ENCODE results near the gene RAET1E.
"Not testable (repeated sequence)": the region's sequence is repeated elsewhere in the genome, so short reads cannot be mapped to it uniquely, and the experiment has no call there.

The RAET1E gene

DNA sequence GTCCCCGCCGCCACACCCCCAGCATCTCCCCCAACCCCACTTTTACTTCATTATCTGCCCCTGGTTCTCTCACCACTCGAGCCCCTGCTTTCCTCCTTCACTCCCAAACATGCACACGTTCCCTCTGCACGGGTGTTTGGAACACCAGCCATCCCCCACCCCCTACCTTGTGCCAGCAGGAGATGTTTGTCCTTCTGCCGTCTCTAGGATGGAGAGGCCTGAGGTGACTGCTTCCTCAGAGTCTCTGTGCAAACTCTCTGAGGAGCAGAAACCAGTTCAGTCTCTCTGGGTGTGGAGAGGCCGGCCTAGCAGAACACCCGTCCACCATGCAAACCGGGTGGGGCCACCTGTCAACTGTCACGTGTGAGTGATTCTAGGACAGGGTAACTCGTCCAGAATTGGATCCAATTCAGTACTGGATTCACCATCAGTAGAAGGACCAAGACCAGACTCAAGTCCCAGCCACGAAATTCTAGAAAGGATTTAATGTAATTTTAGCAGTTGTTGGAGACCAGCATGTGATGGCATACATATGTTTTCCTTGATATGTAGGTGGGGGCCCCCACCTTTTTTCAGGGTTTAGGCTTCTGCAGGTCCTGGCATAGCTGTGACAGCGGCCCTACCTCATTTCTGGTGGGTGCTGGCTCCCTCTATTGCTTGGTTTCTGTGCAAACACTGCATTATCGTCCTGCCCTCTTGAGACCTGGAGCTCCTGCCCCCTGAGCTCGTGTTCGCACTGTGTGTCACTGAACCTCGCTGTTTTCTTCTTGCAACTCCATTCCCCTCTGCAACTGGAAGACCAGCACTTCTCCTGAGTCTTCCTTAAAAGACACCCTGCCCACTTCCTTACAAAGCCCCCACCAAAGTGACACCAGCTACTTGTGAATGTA is at the start of gene RAET1E:
Gene RAET1E (minus strand): TSS at position 259 of the 890 bp plus-strand sequence. CDS start 7,212 bp downstream, outside the sequence.
- no peak for DNase-seq (ENCODE audit: low read depth, low spot score)

DNA sequence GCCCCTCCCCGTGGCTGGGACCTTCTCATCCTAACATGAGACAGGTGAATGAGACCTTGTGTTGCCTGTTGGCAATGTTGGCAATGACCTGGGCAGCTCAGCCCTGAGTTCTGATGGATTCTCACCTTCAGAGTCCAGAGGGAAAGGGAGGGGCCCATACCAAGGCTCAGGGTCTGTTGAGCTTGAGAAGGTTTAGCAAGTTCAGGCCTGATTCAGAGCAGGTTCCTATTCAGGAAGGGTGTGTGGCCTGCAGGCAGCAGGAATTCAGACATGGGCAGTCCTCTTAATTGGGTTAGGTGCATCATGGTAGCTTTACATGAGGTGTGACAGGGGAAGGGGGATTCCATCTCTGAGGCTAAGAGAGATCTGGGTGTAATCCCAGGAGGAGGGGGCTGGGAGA is 49.6 kb upstream of the RAET1E start:
- DNase-seq (ENCODE audit: low read depth, low spot score) = not testable (repeated sequence)

DNA sequence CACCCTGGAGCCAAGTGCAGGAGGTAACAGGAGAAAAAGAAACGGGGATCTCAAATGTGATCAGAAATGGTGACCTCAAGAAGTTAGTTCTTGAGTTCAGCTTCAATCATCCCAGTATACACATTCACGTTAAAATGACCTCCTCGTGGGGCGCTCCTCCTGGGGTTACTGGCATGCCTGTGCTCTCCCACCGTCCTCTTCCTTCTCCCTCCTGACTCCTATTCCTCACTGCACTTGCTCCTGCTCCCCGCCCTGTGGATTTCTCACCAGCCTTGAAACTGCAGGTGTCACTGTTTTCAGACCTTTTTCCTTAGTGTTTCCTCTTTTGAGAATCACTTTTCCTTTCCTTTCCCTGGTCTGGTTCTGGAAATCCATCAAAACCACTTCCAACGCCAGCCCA is 48.7 kb upstream of the RAET1E start:
- not testable (repeated sequence) for DNase-seq (ENCODE audit: low read depth, low spot score)

DNA sequence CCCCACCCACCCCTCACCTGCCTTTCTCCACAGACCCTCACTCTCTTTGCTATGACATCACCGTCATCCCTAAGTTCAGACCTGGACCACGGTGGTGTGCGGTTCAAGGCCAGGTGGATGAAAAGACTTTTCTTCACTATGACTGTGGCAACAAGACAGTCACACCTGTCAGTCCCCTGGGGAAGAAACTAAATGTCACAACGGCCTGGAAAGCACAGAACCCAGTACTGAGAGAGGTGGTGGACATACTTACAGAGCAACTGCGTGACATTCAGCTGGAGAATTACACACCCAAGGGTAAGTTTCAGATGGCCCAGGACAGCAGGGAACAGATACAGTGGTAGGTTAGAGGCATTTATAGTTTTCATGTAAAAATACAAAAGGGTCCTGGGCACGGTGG is 47.4 kb upstream of the RAET1E start:
- not testable (repeated sequence) for DNase-seq (ENCODE audit: low read depth, low spot score)

DNA sequence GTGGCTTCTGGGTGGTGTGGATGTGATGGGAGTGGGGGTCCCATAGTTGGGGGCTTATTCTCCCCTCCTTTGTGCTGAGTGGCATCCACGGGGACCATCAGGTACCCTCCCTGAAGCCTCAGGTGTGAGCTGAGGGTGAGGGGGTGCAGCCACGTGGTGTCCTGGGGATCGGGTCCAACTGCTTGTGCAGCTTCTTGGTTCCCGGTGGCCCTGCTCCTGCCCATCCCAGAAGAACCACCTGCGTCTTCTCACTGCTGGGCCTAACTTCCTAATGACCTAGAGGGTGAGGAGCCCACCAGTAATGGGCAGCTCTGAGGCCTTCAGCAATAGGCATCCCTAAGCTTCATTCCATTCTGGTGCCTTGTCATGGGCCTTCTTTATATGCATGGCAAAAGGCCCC is 45.4 kb upstream of the RAET1E start:
- DNase-seq (ENCODE audit: low read depth, low spot score) = not testable (repeated sequence)

- DNase-seq (ENCODE audit: low read depth, low spot score) = no peak
Measured at GRCh38 chr6:149942461-149942829, 44.5 kb upstream of the RAET1E start.

GRCh38 chr6:149941583-149942460 is 43.9 kb upstream of the RAET1E start, which contains the start of gene ULBP2:
Gene ULBP2, plus strand, starts transcription at chr6:149942014. Its CDS starts 59 bp downstream, at chr6:149942073.
- peak; percentile 73 for DNase-seq (ENCODE audit: low read depth, low spot score)

DNA sequence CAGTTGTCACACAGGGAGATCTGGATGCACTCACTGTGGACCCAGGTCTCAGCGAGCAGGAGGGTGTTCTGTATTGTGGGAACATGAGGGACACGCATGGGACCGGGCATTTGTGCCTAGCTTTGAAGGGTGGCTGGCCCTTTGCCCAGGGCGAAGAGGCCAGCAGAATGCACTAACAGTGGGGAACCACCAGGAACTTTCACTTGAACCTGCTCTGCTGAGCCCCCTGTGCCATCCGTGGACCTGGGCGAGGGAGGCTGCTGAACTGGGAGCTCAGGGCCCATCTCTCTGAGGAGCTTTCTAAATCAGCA is 42.7 kb upstream of the RAET1E start:
- no peak for DNase-seq (ENCODE audit: low read depth, low spot score)

GRCh38 chr6:149939909-149940671 is 42.2 kb upstream of the RAET1E start:
- DNase-seq (ENCODE audit: low read depth, low spot score) = no peak

GRCh38 chr6:149939356-149939648 is 41.4 kb upstream of the RAET1E start:
- no peak for DNase-seq (ENCODE audit: low read depth, low spot score)

GRCh38 chr6:149938571-149939355 is 40.9 kb upstream of the RAET1E start:
- peak; percentile 25 for DNase-seq (ENCODE audit: low read depth, low spot score)

DNA sequence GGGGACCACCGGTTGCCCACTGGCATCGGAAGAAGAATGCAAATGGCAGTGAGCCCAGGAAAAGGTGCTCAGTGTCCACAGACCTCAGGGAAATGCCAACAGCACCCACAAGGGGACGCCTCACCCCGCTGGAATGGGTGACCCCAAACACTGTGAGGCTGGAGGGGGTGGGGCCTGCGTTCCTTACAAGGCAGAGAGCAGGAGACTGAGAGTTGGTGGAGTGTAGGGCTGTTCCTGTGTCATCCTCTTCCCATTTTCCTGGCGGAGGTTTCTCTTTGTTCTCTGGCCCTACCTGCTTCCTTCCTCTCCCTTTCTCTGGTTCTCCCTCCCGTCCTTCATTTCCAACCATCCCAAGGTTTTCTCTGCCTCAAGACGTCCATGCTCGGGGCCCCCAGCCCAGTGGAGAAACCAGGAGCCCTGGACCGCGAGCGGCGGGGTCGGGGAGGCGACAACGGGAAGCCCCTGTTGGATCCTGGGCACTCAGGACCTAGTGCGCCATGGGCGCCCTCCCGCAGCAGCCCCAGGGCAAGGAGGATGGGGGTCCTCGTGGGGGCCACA is 40.2 kb upstream of the RAET1E start:
- not testable (repeated sequence) for DNase-seq (ENCODE audit: low read depth, low spot score)

DNA sequence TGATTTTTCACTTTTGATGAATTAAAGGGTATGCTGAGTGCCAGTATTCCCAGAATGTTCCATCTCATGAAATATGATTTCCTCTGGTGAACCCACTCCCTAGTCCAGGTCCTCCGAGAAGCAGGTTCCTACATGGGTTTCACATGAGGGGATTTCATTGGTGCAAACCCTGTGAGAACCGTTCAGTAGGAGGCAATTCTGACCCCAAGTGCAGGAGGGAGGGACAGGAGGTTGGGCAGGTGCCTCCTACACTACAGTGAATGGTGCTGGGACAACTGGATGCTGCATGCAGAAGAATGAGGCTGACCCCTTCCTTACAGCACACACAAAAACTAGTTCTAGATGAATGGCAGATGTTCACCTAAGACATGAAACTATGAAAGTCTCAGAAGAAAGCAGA is 38.8 kb upstream of the RAET1E start:
- DNase-seq (ENCODE audit: low read depth, low spot score) = no peak

- DNase-seq (ENCODE audit: low read depth, low spot score) = no peak
Measured at GRCh38 chr6:149935668-149936067, 37.8 kb upstream of the RAET1E start.

DNA sequence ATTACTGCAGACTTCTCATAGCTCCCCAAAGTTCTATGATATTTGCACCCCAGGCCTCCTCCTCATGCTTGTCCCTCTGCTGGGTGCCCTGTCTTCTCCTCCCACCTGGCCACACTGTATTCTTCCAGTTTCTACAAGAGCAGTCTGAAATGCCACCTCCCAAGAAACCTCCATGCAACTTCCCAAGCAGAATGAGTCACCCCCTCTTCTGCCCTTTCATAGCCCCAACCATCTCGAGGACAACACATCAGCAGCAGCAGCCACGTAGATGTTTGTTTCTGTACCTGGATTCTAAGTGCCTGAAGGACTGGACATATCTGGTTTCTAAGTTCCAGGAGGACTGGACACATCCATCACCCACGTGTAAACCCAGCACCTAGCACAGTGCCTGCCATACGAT is 37.3 kb upstream of the RAET1E start:
- DNase-seq (ENCODE audit: low read depth, low spot score) = no peak

DNA sequence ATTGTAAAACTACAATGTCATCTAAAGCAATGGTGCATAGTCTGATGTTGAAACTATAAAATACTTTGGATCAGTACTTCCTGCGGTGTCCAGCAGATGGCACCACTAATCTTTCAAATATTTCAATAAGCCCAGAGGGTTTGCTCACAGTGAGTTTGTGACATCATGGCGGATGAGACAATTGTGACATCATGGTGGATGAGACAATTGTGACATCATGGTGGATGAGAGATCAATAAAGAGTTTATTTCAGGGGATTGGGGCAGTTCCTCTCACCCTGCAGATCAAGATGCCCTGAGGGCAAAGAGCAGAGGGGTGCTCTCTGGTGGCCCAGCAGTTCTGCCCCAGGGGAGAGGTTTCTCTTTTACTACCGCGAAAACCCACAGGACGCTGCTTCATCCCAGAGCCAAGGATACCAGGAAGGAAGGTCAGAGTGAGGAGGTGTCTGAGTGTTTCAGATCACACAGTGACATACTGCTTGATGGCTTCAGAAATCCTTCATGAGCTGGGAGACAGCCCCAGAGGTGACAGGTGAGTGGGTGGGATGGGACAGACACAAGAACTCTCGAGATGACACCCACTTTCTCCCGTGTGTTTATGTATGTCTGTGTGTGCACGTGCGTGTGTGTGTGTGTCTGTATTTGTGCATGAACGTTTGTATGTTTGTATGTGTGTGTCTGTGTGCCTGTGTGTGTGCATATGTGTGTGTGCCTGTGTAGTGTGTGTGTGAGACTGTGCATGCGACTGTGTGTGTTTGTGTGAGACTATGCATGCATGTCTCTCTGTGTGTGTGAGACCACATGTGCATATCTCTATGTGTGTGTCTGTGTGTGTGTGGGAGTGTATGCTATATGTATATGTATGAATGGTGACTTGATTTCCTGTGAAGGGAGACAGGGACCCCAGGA is 36.6 kb upstream of the RAET1E start:
- DNase-seq (ENCODE audit: low read depth, low spot score) = peak; percentile 36

GRCh38 chr6:149933461-149933860 is 35.5 kb upstream of the RAET1E start:
- no peak for DNase-seq (ENCODE audit: low read depth, low spot score)

DNA sequence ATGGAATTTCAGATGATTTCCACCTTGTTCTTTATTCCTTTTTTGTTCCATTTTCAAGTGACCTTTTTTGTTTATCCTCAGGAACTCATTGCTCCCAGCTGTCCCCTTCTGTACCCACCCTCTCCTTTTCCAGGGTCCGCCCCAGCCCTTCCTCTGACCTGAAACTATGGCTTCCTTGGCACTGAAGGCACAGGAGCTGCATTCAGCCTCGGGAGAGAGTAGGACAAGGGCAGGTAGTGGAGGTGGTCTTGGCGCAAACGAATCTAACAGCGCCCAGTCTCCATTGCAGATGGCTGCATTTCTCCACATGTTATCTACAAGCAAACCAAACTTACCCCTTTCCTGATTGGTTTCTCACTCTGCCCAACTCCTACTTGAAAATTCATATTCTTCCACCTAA is 35.1 kb upstream of the RAET1E start:
- DNase-seq (ENCODE audit: low read depth, low spot score) = no peak

DNA sequence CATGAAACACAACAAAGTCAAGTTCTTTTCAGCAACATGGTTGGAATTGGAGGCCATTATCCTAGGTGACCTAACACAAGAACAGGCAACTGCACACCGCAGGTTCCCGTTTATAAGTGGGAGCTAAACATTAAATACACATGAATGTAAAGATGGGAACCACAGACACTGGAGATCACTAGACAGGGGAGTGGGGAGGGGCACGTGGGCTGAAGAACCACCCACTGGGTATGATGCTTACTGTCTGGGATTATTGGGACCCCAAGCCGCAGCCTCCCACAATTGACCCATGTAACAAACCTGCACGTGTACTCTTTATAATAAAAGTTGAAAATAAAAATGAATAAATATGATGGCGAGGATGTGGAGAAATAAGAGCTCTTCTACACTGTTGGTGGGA is 33.6 kb upstream of the RAET1E start:
- DNase-seq (ENCODE audit: low read depth, low spot score) = no peak

DNA sequence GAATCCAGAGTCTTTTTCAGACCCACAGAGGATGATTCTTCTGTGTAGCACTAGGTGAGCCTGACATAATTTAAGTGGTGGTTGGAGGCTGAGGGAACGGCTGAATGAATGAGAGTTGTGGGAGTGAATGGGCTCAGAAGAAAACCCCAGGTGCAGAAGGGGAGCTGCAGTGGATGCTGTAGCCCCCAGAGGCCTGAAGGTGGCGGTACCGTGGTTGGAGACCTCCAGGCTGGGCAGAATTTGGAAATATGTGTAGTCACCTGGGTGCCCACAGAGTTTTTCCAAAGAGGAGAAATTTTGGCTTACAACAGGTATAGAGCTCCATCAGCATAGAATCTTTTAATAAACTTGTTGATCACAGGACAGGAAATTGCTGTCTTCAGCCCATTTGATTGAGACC is 31.5 kb upstream of the RAET1E start:
- DNase-seq (ENCODE audit: low read depth, low spot score) = no peak
